MM.1S (cell line): ENCODE results near the gene LHCGR.

Experiments used
- DNase-seq: peaks from one replicate; pipeline ENCODE4 v3.0.0-alpha.2; 2015
- H2AFZ ChIP-seq: fragments of 300-600 bp; sonication (generic); 2 replicates; pipeline ENCODE4 v1.6.0; 2016; ENCODE audit warnings: antibody characterized with exemption, low read length
- H3F3A ChIP-seq: fragments of 300-600 bp; sonication (generic); 2 replicates; pipeline ENCODE4 v1.6.1; 2016; ENCODE audit warnings: mild to moderate bottlenecking, antibody characterized with exemption, low read length, moderate library complexity, mixed read lengths; ENCODE audit not compliant: insufficient read depth
- H3K27ac ChIP-seq: fragments of 300-600 bp; sonication (generic); 2 replicates; pipeline ENCODE4 v1.5.1; 2016; ENCODE audit warnings: mild to moderate bottlenecking, low read length
- H3K27me3 ChIP-seq: fragments of 300-600 bp; sonication (generic); replicated peaks from 2 replicates; pipeline ENCODE4 v1.6.0; 2016; ENCODE audit warnings: low read length; ENCODE audit not compliant: insufficient read depth
- H3K36me3 ChIP-seq: fragments of 300-600 bp; sonication (generic); replicated peaks from 2 replicates; pipeline ENCODE4 v1.6.1; 2016; ENCODE audit warnings: mild to moderate bottlenecking, low read length, mixed read lengths; ENCODE audit not compliant: insufficient read depth
- H3K4me1 ChIP-seq: fragments of 300-600 bp; sonication (generic); 2 replicates; pipeline ENCODE4 v1.6.1; 2016; ENCODE audit warnings: low read length, mixed read lengths
- H3K4me2 ChIP-seq: fragments of 300-600 bp; sonication (generic); 2 replicates; pipeline ENCODE4 v1.6.0; 2016; ENCODE audit warnings: low read depth, low read length
- H3K4me3 ChIP-seq: fragments of 300-600 bp; sonication (generic); 2 replicates; pipeline ENCODE4 v1.5.1; 2016; ENCODE audit warnings: low read length, mixed read lengths
- H3K79me2 ChIP-seq: fragments of 300-600 bp; sonication (generic); 2 replicates; pipeline ENCODE4 v1.6.1; 2016; ENCODE audit warnings: mixed run types, low read length, mixed read lengths
- H3K9ac ChIP-seq: fragments of 300-600 bp; sonication (generic); 2 replicates; pipeline ENCODE4 v1.6.1; 2016; ENCODE audit warnings: low read length, mixed read lengths
- H3K9me2 ChIP-seq: fragments of 300-600 bp; sonication (generic); replicated peaks from 2 replicates; pipeline ENCODE4 v1.6.1; 2016; ENCODE audit warnings: mild to moderate bottlenecking, low read length, mixed read lengths; ENCODE audit not compliant: insufficient read depth
- H3K9me3 ChIP-seq: fragments of 300-600 bp; sonication (generic); replicated peaks from 2 replicates; pipeline ENCODE4 v1.6.1; 2016; ENCODE audit warnings: mild to moderate bottlenecking, low read length, mixed read lengths; ENCODE audit not compliant: insufficient read depth
- H4K20me1 ChIP-seq: fragments of 300-600 bp; sonication (generic); 2 replicates; pipeline ENCODE4 v1.6.1; 2016; ENCODE audit warnings: mild to moderate bottlenecking, low read length, moderate library complexity, mixed read lengths; ENCODE audit not compliant: insufficient read depth
- EZH2 ChIP-seq: fragments of 300-600 bp; sonication (generic); optimal IDR thresholded peaks from 2 replicates; pipeline ENCODE3; 2017; ENCODE audit warnings: low read depth, mild to moderate bottlenecking, antibody characterized with exemption, low read length, mixed read lengths
- EZH2phosphoT487 ChIP-seq: fragments of 300-600 bp; sonication (generic); IDR thresholded peaks from 2 replicates; pipeline ENCODE4 v1.6.1; 2018; ENCODE audit warnings: antibody characterized with exemption, low read length
- TF ChIP-seq, protein P1 (sequence below): fragments of 300-600 bp; sonication (generic); IDR thresholded peaks from 2 replicates; pipeline ENCODE4 v1.5.1; 2016; ENCODE audit warnings: antibody characterized with exemption, low read length, mixed read lengths

LHCGR gene

DNA sequence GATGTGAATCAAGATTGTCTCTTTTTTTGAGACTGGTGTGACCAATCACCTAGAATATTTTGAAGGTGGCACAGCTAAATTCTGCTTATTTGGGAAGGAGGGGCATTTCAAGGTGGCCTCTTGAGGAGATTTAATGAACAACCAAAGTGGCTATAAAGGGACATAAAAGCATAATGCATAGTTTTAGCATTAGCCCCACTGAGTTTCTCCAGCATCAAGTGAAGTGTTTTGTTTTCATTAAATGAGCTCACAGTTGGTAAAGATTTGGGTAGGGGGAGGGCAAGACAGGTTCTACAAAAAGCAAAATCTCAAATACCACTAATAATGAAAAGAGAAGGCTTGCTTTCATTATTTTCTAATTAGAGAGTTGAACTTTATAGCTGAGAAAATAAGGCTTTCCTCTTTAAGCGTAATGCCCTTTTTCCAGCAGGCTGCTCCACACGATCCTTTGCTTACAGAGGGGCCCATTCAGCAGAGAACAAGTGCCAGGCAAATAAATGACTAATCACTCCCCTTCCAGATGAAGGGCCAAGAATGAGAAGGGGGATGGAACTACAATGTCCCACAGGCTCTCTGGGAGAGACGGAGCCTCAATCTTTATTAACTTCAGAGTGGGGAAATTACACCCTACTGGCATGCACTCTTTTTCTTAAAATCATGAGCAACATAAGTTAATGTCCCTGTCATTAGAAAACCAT, 35.9 kb downstream of the LHCGR start:
- Histone ChIP-seq H3K4me3 (no peak overlapping the region), H3K9ac (no peak overlapping the region), H3K9me2 (no peaks in the 10 kb centered on the region), H3K4me1 (no peaks in the 10 kb centered on the region), H3F3A (no peaks in the 10 kb centered on the region), H3K79me2 (no peaks in the 10 kb centered on the region), H3K27ac (no peak overlapping the region), H3K36me3 (no peaks in the 10 kb centered on the region), H2AFZ (no peak overlapping the region), H3K9me3 (no peaks in the 10 kb centered on the region), H3K4me2 (no peak overlapping the region), H4K20me1 (no peaks in the 10 kb centered on the region), H3K27me3 (no peaks in the 10 kb centered on the region)
- no peak for TF ChIP-seq EZH2
- TF ChIP-seq, protein P1, sequence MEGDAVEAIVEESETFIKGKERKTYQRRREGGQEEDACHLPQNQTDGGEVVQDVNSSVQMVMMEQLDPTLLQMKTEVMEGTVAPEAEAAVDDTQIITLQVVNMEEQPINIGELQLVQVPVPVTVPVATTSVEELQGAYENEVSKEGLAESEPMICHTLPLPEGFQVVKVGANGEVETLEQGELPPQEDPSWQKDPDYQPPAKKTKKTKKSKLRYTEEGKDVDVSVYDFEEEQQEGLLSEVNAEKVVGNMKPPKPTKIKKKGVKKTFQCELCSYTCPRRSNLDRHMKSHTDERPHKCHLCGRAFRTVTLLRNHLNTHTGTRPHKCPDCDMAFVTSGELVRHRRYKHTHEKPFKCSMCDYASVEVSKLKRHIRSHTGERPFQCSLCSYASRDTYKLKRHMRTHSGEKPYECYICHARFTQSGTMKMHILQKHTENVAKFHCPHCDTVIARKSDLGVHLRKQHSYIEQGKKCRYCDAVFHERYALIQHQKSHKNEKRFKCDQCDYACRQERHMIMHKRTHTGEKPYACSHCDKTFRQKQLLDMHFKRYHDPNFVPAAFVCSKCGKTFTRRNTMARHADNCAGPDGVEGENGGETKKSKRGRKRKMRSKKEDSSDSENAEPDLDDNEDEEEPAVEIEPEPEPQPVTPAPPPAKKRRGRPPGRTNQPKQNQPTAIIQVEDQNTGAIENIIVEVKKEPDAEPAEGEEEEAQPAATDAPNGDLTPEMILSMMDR: no peak
- no peak for TF ChIP-seq EZH2phosphoT487
- no peak for DNase-seq

DNA sequence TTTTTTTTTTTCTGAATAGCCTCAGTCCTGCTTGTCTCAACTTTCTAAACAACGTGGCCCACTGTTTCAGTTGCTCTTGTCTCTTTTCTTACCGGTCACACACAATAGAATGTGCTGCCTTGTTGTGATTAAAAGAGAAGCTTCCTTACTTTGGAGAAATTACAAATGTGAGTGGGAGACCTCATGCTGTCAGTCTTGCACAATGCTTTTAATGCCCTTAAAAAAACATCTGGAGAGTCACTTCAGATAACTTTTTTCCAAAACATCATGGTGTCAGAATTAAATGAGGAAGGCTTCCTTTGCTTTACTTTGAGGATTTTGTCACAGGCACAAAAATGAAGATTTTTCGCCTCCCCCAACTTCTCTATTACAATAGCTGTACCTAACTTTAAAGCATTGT, 37.7 kb downstream of the LHCGR start:
- DNase-seq: no peak
- Histone ChIP-seq H3K79me2 (no peaks in the 10 kb centered on the region), H2AFZ (no peak overlapping the region), H3K27me3 (no peaks in the 10 kb centered on the region), H3F3A (no peaks in the 10 kb centered on the region), H3K9me3 (no peaks in the 10 kb centered on the region), H3K36me3 (no peaks in the 10 kb centered on the region), H3K4me3 (no peak overlapping the region), H3K9me2 (no peaks in the 10 kb centered on the region), H3K9ac (no peak overlapping the region), H3K4me2 (no peak overlapping the region), H3K27ac (no peak overlapping the region), H4K20me1 (no peaks in the 10 kb centered on the region), H3K4me1 (no peaks in the 10 kb centered on the region)
- TF ChIP-seq EZH2phosphoT487: no peak
- TF ChIP-seq, protein P1: no peak
- TF ChIP-seq EZH2: no peak

DNA sequence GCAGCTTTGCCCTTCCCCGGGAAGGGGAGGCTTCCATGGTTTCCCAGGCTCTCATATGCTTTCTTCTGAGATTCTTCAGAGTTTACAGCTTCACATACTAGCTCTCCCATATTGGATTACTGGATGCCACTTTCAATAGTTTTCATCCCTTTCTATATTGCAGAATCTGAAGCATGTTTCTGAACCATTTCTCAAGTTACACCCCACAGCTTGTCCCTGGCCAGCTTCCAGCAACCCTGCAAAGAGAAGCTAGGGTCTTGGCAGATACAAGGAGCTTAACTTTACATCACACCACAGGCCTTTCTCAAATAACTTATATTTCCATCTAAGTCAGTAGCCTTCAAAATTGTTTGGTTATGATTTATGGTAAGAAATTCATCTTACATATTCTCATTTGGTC, 39.6 kb downstream of the LHCGR start:
- TF ChIP-seq EZH2 (no peak), EZH2phosphoT487 (no peak)
- TF ChIP-seq, protein P1: no peak
- Histone ChIP-seq H3K27me3 (no peaks in the 10 kb centered on the region), H4K20me1 (no peaks in the 10 kb centered on the region), H3K79me2 (no peaks in the 10 kb centered on the region), H3K27ac (no peak overlapping the region), H3F3A (no peaks in the 10 kb centered on the region), H3K9me3 (no peaks in the 10 kb centered on the region), H2AFZ (no peak overlapping the region), H3K9ac (no peak overlapping the region), H3K36me3 (no peaks in the 10 kb centered on the region), H3K4me1 (no peaks in the 10 kb centered on the region), H3K4me2 (no peak overlapping the region), H3K4me3 (no peak overlapping the region), H3K9me2 (no peaks in the 10 kb centered on the region)
- no peak for DNase-seq
